Caco-2 (cell line): ENCODE data around the gene ZNF280C. TPM values are rescaled to one million over a fixed set of nuclear protein-coding genes. Genes with fewer than 3 reads are reported as not detected.
"Not testable (repeated sequence)": the region's sequence is repeated elsewhere in the genome, so short reads cannot be mapped to it uniquely, and the experiment has no call there.

Source experiments
- BruUV-seq: library from RNA; stranded (reverse); fragments of 400-500 nt; replicated peaks from 2 replicates; lab custom pipeline; 2021; lab: Mats Ljungman, UMichigan
- CTCF ChIA-PET: fragments of 300-600 bp; sonication (Branson Sonifier 250); formaldehyde crosslinking; loops from one replicate; lab custom pipeline; 2022; ENCODE audit warnings: antibody characterized with exemption; lab: Charles Lee
- POLR2A ChIA-PET: fragments of 300-600 bp; sonication (Branson Sonifier 250); formaldehyde crosslinking; loops from one replicate; lab custom pipeline; 2022; ENCODE audit warnings: antibody characterized with exemption; lab: Charles Lee
- DNase-seq, 2 experiments: peaks; one replicate each; pipeline versions ENCODE4 v3.0.0 to v3.0.0-alpha.2; 2020 to 2022
- H3K27me3 ChIP-seq: replicated peaks from 2 replicates; pipeline ENCODE4 v1.6.0; 2011; ENCODE audit warnings: low read length; ENCODE audit not compliant: control insufficient read depth, insufficient read depth
- H3K36me3 ChIP-seq: 2 replicates; pipeline ENCODE4 v1.5.1; 2011; ENCODE audit warnings: low read length; ENCODE audit not compliant: control insufficient read depth, insufficient read depth
- H3K4me1 ChIP-seq: fragments of 250-450 bp; sonication (Bioruptor Pico); 2 replicates; pipeline ENCODE4 v1.5.1; 2020; ENCODE audit warnings: mild to moderate bottlenecking
- H3K4me3 ChIP-seq: 2 replicates; pipeline ENCODE4 v1.5.1; 2011; ENCODE audit warnings: low read depth, mild to moderate bottlenecking, control low read depth, low read length
- H3K9me3 ChIP-seq: fragments of 250-450 bp; sonication (Bioruptor Pico); 2 replicates; pipeline ENCODE4 v1.5.1; 2020; ENCODE audit warnings: mild to moderate bottlenecking, moderate library complexity
- H3K27ac Mint-ChIP-seq: one replicate; pipeline ENCODE4 v1.8.0; 2022; ENCODE audit warnings: mixed read lengths; ENCODE audit not compliant: unreplicated experiment
- H3K27me3 Mint-ChIP-seq: one replicate; pipeline ENCODE4 v1.8.0; 2022; ENCODE audit warnings: mixed read lengths; ENCODE audit not compliant: insufficient read depth, unreplicated experiment
- H3K36me3 Mint-ChIP-seq: one replicate; pipeline ENCODE4 v1.8.0; 2022; ENCODE audit warnings: mild to moderate bottlenecking, mixed read lengths; ENCODE audit not compliant: insufficient read depth, unreplicated experiment
- H3K4me1 Mint-ChIP-seq: one replicate; pipeline ENCODE4 v1.8.0; 2022; ENCODE audit warnings: low read depth, mixed read lengths; ENCODE audit not compliant: unreplicated experiment
- H3K4me3 Mint-ChIP-seq: one replicate; pipeline ENCODE4 v1.8.0; 2022; ENCODE audit warnings: mild to moderate bottlenecking, moderate library complexity, mixed read lengths; ENCODE audit not compliant: unreplicated experiment
- H3K9me3 Mint-ChIP-seq: one replicate; pipeline ENCODE4 v1.8.0; 2022; ENCODE audit warnings: mixed read lengths; ENCODE audit not compliant: unreplicated experiment
- CTCF ChIP-seq, 2 experiments: fragments of 200-600 bp in 1 of 2; IDR thresholded peaks; 1 replicate in 1 of 2; 2 replicates in 1 of 2; pipeline versions ENCODE4 v1.5.1 to v1.8.0; 2011 to 2022; ENCODE audit warnings: antibody characterized with exemption in 1 of 2, control low read depth in 1 of 2, inconsistent platforms in 1 of 2, low read depth in 1 of 2, low read length in 1 of 2, mild to moderate bottlenecking in 1 of 2, moderate library complexity in 1 of 2; ENCODE audit not compliant: insufficient read depth in 1 of 2, severe bottlenecking in 1 of 2, unreplicated experiment in 1 of 2
- intact Hi-C: fragments of 100-400 bp; cut with micrococcal nuclease; formaldehyde crosslinking; loops from one replicate; pipeline ENCODE4 v1.10.0; 2022; ENCODE audit not compliant: unreplicated experiment
- total RNA-seq: library from RNA; stranded (reverse); gene quantifications from 2 replicates; pipeline ENCODE4 v1.2.3, GENCODE V29; 2022

The ZNF280C gene
- total RNA-seq, 1 experiment from 2014 or later: 6.4 TPM

- H3K27me3 Mint-ChIP-seq: peaks cover 4% of the 10 kb centered on the region
- intact Hi-C loops: no loop called here
- Histone ChIP-seq H3K4me1 (no peaks in the 10 kb centered on the region), H3K4me3 (no peak overlapping the region), H3K36me3 (no peaks in the 10 kb centered on the region), H3K27me3 (no peaks in the 10 kb centered on the region), H3K9me3 (no peaks in the 10 kb centered on the region)
- POLR2A ChIA-PET: no interaction called here
- TF ChIP-seq CTCF (IDR thresholded peaks at IDR 0.05; ENCODE audit: insufficient read depth in 1 of 2, low read depth in 1 of 2, low read length in 1 of 2, severe bottlenecking in 1 of 2, unreplicated experiment in 1 of 2): no peak
- no peak overlapping the region for H3K4me3 Mint-ChIP-seq
- CTCF ChIA-PET: no interaction called here
- no TSS peak for BruUV-seq
- H3K36me3 Mint-ChIP-seq: no peaks in the 10 kb centered on the region
- H3K4me1 Mint-ChIP-seq: no peaks in the 10 kb centered on the region
- DNase-seq: no peak
- peaks cover 7% of the 10 kb centered on the region for H3K9me3 Mint-ChIP-seq
- H3K27ac Mint-ChIP-seq: no peak overlapping the region
Observed at GRCh38 chrX:130285069-130285620, 16.4 kb upstream of the ZNF280C start.

GRCh38 chrX:130282151-130282550 is 13.5 kb upstream of the ZNF280C start:
- intact Hi-C loops: no loop called here
- ChIA-PET CTCF (no interaction called here), POLR2A (no interaction called here)
- Mint-ChIP-seq H3K4me3 (no peak overlapping the region), H3K36me3 (no peaks in the 10 kb centered on the region), H3K27ac (no peak overlapping the region), H3K27me3 (peaks cover 7% of the 10 kb centered on the region), H3K9me3 (no peaks in the 10 kb centered on the region), H3K4me1 (peaks cover 6% of the 10 kb centered on the region)
- H3K4me1 ChIP-seq: no peaks in the 10 kb centered on the region
- no peaks in the 10 kb centered on the region for H3K9me3 ChIP-seq
- DNase-seq: no peak
- no peaks in the 10 kb centered on the region for H3K27me3 ChIP-seq
- TF ChIP-seq CTCF (IDR thresholded peaks at IDR 0.05; ENCODE audit: insufficient read depth in 1 of 2, low read depth in 1 of 2, low read length in 1 of 2, severe bottlenecking in 1 of 2, unreplicated experiment in 1 of 2): no peak
- no peak overlapping the region for H3K4me3 ChIP-seq
- H3K36me3 ChIP-seq: no peaks in the 10 kb centered on the region
- BruUV-seq: no TSS peak

DNA sequence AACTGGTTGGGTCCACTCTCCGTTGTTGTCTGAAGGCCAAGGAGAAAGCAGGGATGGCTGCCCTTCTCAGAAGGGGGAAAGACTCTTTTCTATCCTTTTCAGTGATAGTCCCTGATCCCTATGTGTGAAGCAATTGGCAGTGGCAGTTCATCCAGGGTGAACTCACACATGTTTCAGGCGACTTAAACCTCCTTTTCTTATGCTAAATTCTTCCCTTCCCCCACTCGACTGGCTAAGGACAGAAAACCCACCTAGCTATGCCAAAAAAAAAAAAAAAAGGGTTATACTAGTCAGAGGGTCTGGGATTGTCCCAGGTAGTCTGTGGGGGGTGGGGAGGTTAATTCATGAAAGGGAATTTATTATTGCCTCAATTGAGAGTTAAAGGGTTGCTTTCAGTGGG is 12.2 kb upstream of the ZNF280C start:
- H3K27me3 ChIP-seq: no peaks in the 10 kb centered on the region
- no peak overlapping the region for H3K27ac Mint-ChIP-seq
- no TSS peak for BruUV-seq
- DNase-seq: no peak
- ChIA-PET POLR2A (no interaction called here), CTCF (no interaction called here)
- no peaks in the 10 kb centered on the region for H3K9me3 Mint-ChIP-seq
- peaks cover 7% of the 10 kb centered on the region for H3K27me3 Mint-ChIP-seq
- no peak overlapping the region for H3K4me3 ChIP-seq
- TF ChIP-seq CTCF (IDR thresholded peaks at IDR 0.05; ENCODE audit: insufficient read depth in 1 of 2, low read depth in 1 of 2, low read length in 1 of 2, severe bottlenecking in 1 of 2, unreplicated experiment in 1 of 2): no peak
- H3K36me3 Mint-ChIP-seq: no peaks in the 10 kb centered on the region
- no peaks in the 10 kb centered on the region for H3K36me3 ChIP-seq
- intact Hi-C loops: no loop called here
- no peaks in the 10 kb centered on the region for H3K4me1 ChIP-seq
- no peaks in the 10 kb centered on the region for H3K9me3 ChIP-seq
- no peak overlapping the region for H3K4me3 Mint-ChIP-seq
- peaks cover 6% of the 10 kb centered on the region for H3K4me1 Mint-ChIP-seq

- H3K4me3 Mint-ChIP-seq, BruUV-seq, H3K27me3 Mint-ChIP-seq, H3K27me3 ChIP-seq, H3K27ac Mint-ChIP-seq, intact Hi-C loops, H3K9me3 Mint-ChIP-seq, H3K36me3 ChIP-seq, H3K4me1 ChIP-seq, H3K4me3 ChIP-seq, H3K4me1 Mint-ChIP-seq, DNase-seq, CTCF ChIA-PET, POLR2A ChIA-PET, H3K9me3 ChIP-seq: not testable (repeated sequence)
- H3K36me3 Mint-ChIP-seq: peaks cover 12% of the 10 kb centered on the region
Observed at GRCh38 chrX:130272253-130272652, 3.6 kb upstream of the ZNF280C start.

DNA sequence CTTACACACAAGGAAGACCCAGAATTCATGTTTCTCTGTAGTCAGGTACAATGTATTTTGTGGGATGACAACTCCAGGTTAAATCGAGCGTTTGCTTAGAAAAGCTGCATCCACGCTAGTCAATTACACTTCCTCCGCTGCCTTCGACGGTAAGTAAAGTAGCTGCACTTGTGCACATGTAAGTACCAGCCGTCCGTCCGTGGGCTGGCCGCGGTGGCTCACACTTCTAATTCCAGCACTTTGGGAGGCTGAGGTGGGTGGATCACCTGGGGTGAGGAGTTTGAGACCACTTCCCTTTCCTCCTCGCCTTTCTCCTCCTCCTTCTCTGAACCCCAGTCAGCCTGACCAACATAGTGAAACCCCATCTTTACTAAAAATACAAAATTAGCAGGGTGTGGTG is 692 bp upstream of the ZNF280C start:
- POLR2A ChIA-PET, H3K4me1 Mint-ChIP-seq, CTCF ChIA-PET, H3K27me3 Mint-ChIP-seq, H3K9me3 Mint-ChIP-seq, H3K4me1 ChIP-seq, H3K27me3 ChIP-seq, H3K9me3 ChIP-seq, DNase-seq, H3K4me3 Mint-ChIP-seq, H3K27ac Mint-ChIP-seq, H3K36me3 ChIP-seq, H3K4me3 ChIP-seq, BruUV-seq: not testable (repeated sequence)
- H3K36me3 Mint-ChIP-seq: peaks cover 12% of the 10 kb centered on the region
- intact Hi-C loops: loop anchor here (2.0 to 5.0 kb wide), 2 partner anchors 69 to 102 kb away; partner anchors contain the start of genes AIFM1 and SLC25A14
